H1 (cell line): ENCODE measurements around the gene NR2E1.

Source experiments
- CEBPB ChIP-seq: IDR thresholded peaks from 2 replicates; pipeline ENCODE4 v1.6.1; 2012; ENCODE audit warnings: low read depth, low read length
- EGR1 ChIP-seq: IDR thresholded peaks from 2 replicates; pipeline ENCODE4 v1.6.1; 2011; ENCODE audit warnings: low read depth, low read length, borderline replicate concordance
- EZH2 ChIP-seq: fragments of 200-600 bp; sonication (generic); IDR thresholded peaks from 2 replicates; pipeline ENCODE4 v1.7.1; 2012; ENCODE audit warnings: low read depth, mild to moderate bottlenecking, moderate library complexity, low read length, inconsistent platforms; ENCODE audit not compliant: severe bottlenecking
- JUND ChIP-seq: IDR thresholded peaks from 2 replicates; pipeline ENCODE4 v1.6.1; 2011; ENCODE audit warnings: mild to moderate bottlenecking, improper control_type of control experiment, low read length
- POLR2A ChIP-seq, 2 experiments: IDR thresholded peaks; 1 replicate in 1 of 2; 2 replicates in 1 of 2; pipeline ENCODE4 v1.6.1; 2011; ENCODE audit warnings: low read depth in 2 of 2, low read length in 2 of 2, mild to moderate bottlenecking in 2 of 2; ENCODE audit errors: control extremely low read depth in 1 of 2
- POLR2AphosphoS5 ChIP-seq: IDR thresholded peaks from 2 replicates; pipeline ENCODE4 v1.6.1; 2011; ENCODE audit warnings: low read depth, low read length
- RAD21 ChIP-seq, 2 experiments: IDR thresholded peaks in 1 of 2; conservative IDR thresholded peaks in 1 of 2; 2 replicates each; pipeline ENCODE4 v1.6.1; 2011; ENCODE audit warnings: low read depth in 2 of 2, low read length in 2 of 2, improper control_type of control experiment in 1 of 2, inconsistent platforms in 1 of 2, mild to moderate bottlenecking in 1 of 2, moderate library complexity in 1 of 2
- TAF1 ChIP-seq: IDR thresholded peaks from 2 replicates; pipeline ENCODE4 v1.6.1; 2011; ENCODE audit warnings: mild to moderate bottlenecking, low read depth, low read length
- YY1 ChIP-seq: IDR thresholded peaks from 2 replicates; pipeline ENCODE4 v1.6.1; 2011; ENCODE audit warnings: low read depth, mild to moderate bottlenecking, low read length
- TF ChIP-seq, protein P1 (sequence below), 3 experiments: IDR thresholded peaks; 1 replicate in 2 of 3; 2 replicates in 1 of 3; pipeline versions ENCODE4 v1.5.1 to v1.6.1; 2011; ENCODE audit warnings: low read length in 3 of 3, mild to moderate bottlenecking in 3 of 3, inconsistent platforms in 2 of 3, low read depth in 1 of 3, moderate library complexity in 1 of 3; ENCODE audit not compliant: insufficient read depth in 1 of 3; ENCODE audit errors: control extremely low read depth in 1 of 3
- TF ChIP-seq, protein P2 (sequence below): IDR thresholded peaks from 2 replicates; pipeline ENCODE4 v1.6.1; 2012; ENCODE audit warnings: inconsistent platforms

DNA sequence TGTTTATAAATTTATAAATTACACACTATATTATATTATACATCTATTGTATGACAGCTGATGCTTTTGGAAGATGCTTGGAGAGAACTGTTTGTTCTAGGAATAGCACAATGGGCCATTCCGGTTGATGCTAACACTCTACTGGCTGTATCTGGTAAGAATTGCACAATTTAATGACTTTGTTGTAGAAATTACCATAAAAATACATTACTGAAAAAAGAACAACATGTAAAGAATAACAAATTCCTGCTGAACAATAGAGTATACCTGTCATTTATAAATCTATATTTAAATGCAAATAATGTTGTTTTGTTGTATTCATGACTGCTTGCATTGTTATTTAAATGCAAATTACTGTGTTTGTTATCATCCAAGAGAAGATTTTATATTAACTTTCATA, 14.4 kb downstream of the NR2E1 start:
- TF ChIP-seq RAD21 (IDR thresholded peaks at IDR 0.05 in 1 of 2, conservative IDR thresholded peaks at IDR 0.05 in 1 of 2; ENCODE audit: low read depth in 2 of 2, low read length in 2 of 2) (no peak), POLR2A (IDR thresholded peaks at IDR 0.05; ENCODE audit: control extremely low read depth in 1 of 2, low read depth in 2 of 2, low read length in 2 of 2) (no peak), JUND (no peak), POLR2AphosphoS5 (no peak), YY1 (no peak), CEBPB (peak; percentile 98), EGR1 (no peak), TAF1 (no peak), EZH2 (no peak)
- TF ChIP-seq, protein P1, sequence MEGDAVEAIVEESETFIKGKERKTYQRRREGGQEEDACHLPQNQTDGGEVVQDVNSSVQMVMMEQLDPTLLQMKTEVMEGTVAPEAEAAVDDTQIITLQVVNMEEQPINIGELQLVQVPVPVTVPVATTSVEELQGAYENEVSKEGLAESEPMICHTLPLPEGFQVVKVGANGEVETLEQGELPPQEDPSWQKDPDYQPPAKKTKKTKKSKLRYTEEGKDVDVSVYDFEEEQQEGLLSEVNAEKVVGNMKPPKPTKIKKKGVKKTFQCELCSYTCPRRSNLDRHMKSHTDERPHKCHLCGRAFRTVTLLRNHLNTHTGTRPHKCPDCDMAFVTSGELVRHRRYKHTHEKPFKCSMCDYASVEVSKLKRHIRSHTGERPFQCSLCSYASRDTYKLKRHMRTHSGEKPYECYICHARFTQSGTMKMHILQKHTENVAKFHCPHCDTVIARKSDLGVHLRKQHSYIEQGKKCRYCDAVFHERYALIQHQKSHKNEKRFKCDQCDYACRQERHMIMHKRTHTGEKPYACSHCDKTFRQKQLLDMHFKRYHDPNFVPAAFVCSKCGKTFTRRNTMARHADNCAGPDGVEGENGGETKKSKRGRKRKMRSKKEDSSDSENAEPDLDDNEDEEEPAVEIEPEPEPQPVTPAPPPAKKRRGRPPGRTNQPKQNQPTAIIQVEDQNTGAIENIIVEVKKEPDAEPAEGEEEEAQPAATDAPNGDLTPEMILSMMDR (IDR thresholded peaks at IDR 0.05; ENCODE audit: control extremely low read depth in 1 of 3, insufficient read depth in 1 of 3, low read depth in 1 of 3, low read length in 3 of 3), result no peak
- TF ChIP-seq, protein P2, sequence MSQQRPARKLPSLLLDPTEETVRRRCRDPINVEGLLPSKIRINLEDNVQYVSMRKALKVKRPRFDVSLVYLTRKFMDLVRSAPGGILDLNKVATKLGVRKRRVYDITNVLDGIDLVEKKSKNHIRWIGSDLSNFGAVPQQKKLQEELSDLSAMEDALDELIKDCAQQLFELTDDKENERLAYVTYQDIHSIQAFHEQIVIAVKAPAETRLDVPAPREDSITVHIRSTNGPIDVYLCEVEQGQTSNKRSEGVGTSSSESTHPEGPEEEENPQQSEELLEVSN, result no peak
